Measurements from ENCODE around the gene ALMS1. TPM values are rescaled to one million over a fixed set of nuclear protein-coding genes. Genes with fewer than 3 reads are reported as not detected.

Gene ALMS1
- polyA plus RNA-seq, 3 donors = 0.55 to 5.2 (median 0.64) TPM

- H3K79me2 ChIP-seq (ENCODE audit: insufficient read depth, low read length) = no peaks in the 10 kb centered on the region
- Mint-ChIP-seq H3K9me3 (peaks cover 25 to 49% (median 40%) of the 10 kb centered on the region in 7 donors), H3K27me3 (ENCODE audit: low read depth in 3 of 3) (no peaks in the 10 kb centered on the region), H3K36me3 (peaks cover 31 to 40% of the 10 kb centered on the region in 2 donors), H3K27ac (no peak overlapping the region), H3K4me1 (no peaks in the 10 kb centered on the region), H3K4me3 (no peak overlapping the region)
- DNase-seq = no peak
- no peaks in the 10 kb centered on the region for H4K20me1 ChIP-seq (ENCODE audit: insufficient read depth, low read length)
- H3K27ac ChIP-seq (ENCODE audit: low read depth in 1 of 2, low read length in 2 of 2) = no peak overlapping the region
- TF ChIP-seq CTCF (IDR thresholded peaks at IDR 0.05) = no peak
- H3K9ac ChIP-seq (ENCODE audit: insufficient read depth, low read length, poor library complexity, severe bottlenecking) = no peak overlapping the region
- H3K4me1 ChIP-seq (ENCODE audit: control insufficient read depth in 1 of 2, insufficient read depth in 2 of 2, low read length in 2 of 2) = no peaks in the 10 kb centered on the region
- no peak overlapping the region for H3K4me3 ChIP-seq (replicated peaks in 1 of 3; ENCODE audit: low read depth in 2 of 3, low read length in 3 of 3)
- H3K27me3 ChIP-seq (ENCODE audit: control insufficient read depth in 2 of 2, insufficient read depth in 2 of 2, low read length in 2 of 2) = no peaks in the 10 kb centered on the region
- no peak overlapping the region for H2AFZ ChIP-seq (ENCODE audit: insufficient read depth, low read depth, low read length, poor library complexity, severe bottlenecking)
- intact Hi-C loops (cut with micrococcal nuclease) = no loop called here
- no CpG with 5 or more reads among the region's 1 CpG for WGBS (ENCODE audit: insufficient coverage)
- H3K9me3 ChIP-seq (replicated peaks in 1 of 2; ENCODE audit: control insufficient read depth in 1 of 2, insufficient read depth in 1 of 2, low read length in 2 of 2) = peaks cover 24 to 26% of the 10 kb centered on the region in 2 donors
- no peak overlapping the region for H3K4me2 ChIP-seq (replicated peaks; ENCODE audit: extremely low read depth, low read length, poor library complexity, severe bottlenecking)
- H3K36me3 ChIP-seq (replicated peaks in 1 of 2; ENCODE audit: control insufficient read depth in 1 of 2, insufficient read depth in 2 of 2, low read length in 2 of 2) = peaks cover 0 to 18% of the 10 kb centered on the region in 2 donors
Observed at GRCh38 chr2:73403237-73403636, 17.6 kb downstream of the ALMS1 start.

- Histone ChIP-seq H3K27me3 (ENCODE audit: control insufficient read depth in 2 of 2, insufficient read depth in 2 of 2, low read length in 2 of 2) (no peaks in the 10 kb centered on the region), H3K4me3 (replicated peaks in 1 of 3; ENCODE audit: low read depth in 2 of 3, low read length in 3 of 3) (no peak overlapping the region), H3K9me3 (replicated peaks in 1 of 2; ENCODE audit: control insufficient read depth in 1 of 2, insufficient read depth in 1 of 2, low read length in 2 of 2) (peaks cover 14 to 17% of the 10 kb centered on the region in 2 donors), H2AFZ (ENCODE audit: insufficient read depth, low read depth, low read length, poor library complexity, severe bottlenecking) (no peak overlapping the region), H4K20me1 (ENCODE audit: insufficient read depth, low read length) (no peaks in the 10 kb centered on the region), H3K4me1 (ENCODE audit: control insufficient read depth in 1 of 2, insufficient read depth in 2 of 2, low read length in 2 of 2) (no peaks in the 10 kb centered on the region), H3K9ac (ENCODE audit: insufficient read depth, low read length, poor library complexity, severe bottlenecking) (no peak overlapping the region), H3K4me2 (replicated peaks; ENCODE audit: extremely low read depth, low read length, poor library complexity, severe bottlenecking) (no peak overlapping the region), H3K36me3 (replicated peaks in 1 of 2; ENCODE audit: control insufficient read depth in 1 of 2, insufficient read depth in 2 of 2, low read length in 2 of 2) (peaks cover 0 to 13% of the 10 kb centered on the region in 2 donors), H3K27ac (ENCODE audit: low read depth in 1 of 2, low read length in 2 of 2) (no peak overlapping the region), H3K79me2 (ENCODE audit: insufficient read depth, low read length) (no peaks in the 10 kb centered on the region)
- peaks cover 18 to 38% (median 31%) of the 10 kb centered on the region in 7 donors for H3K9me3 Mint-ChIP-seq
- no peak for DNase-seq
- H3K27ac Mint-ChIP-seq = no peak overlapping the region
- H3K36me3 Mint-ChIP-seq = peaks cover 26 to 39% of the 10 kb centered on the region in 2 donors
- no peaks in the 10 kb centered on the region for H3K4me1 Mint-ChIP-seq
- TF ChIP-seq CTCF (IDR thresholded peaks at IDR 0.05) = no peak
- intact Hi-C loops (cut with micrococcal nuclease) = no loop called here
- H3K27me3 Mint-ChIP-seq (ENCODE audit: low read depth in 3 of 3) = no peaks in the 10 kb centered on the region
- 100% methylated on average over 5 of the region's 5 CpGs for WGBS (ENCODE audit: insufficient coverage)
- H3K4me3 Mint-ChIP-seq = no peak overlapping the region
Observed at GRCh38 chr2:73404409-73404808, 18.8 kb downstream of the ALMS1 start.
